K562 (cell line): ENCODE results near the gene SHISA6.

ENCODE experiments used
- ELF1 ChIP-seq: fragments of 200-800 bp; sonication (Bioruptor generic); IDR thresholded peaks from 2 replicates; pipeline ENCODE4 v1.6.1; 2016; ENCODE audit warnings: missing genetic modification characterization, missing compliant biosample characterization
- FOXJ3 ChIP-seq: sonication (generic); formaldehyde crosslinking; IDR thresholded peaks from 2 replicates; pipeline ENCODE4 v1.4.0; 2020; ENCODE audit warnings: mild to moderate bottlenecking, missing genetic modification reagents
- NFXL1 ChIP-seq: fragments of 450-650 bp; formaldehyde crosslinking; IDR thresholded peaks from 2 replicates; pipeline ENCODE4 v1.4.0; 2021; ENCODE audit warnings: mild to moderate bottlenecking
- TF ChIP-seq, protein P1 (sequence below): fragments of 450-650 bp; IDR thresholded peaks from 2 replicates; pipeline ENCODE4 v1.6.1; 2016; ENCODE audit warnings: low read depth
- TF ChIP-seq, protein P2 (sequence below): fragments of 250-450 bp; sonication (Bioruptor Pico); IDR thresholded peaks from 2 replicates; pipeline ENCODE4 v1.4.0; 2020; ENCODE audit warnings: mild to moderate bottlenecking

DNA sequence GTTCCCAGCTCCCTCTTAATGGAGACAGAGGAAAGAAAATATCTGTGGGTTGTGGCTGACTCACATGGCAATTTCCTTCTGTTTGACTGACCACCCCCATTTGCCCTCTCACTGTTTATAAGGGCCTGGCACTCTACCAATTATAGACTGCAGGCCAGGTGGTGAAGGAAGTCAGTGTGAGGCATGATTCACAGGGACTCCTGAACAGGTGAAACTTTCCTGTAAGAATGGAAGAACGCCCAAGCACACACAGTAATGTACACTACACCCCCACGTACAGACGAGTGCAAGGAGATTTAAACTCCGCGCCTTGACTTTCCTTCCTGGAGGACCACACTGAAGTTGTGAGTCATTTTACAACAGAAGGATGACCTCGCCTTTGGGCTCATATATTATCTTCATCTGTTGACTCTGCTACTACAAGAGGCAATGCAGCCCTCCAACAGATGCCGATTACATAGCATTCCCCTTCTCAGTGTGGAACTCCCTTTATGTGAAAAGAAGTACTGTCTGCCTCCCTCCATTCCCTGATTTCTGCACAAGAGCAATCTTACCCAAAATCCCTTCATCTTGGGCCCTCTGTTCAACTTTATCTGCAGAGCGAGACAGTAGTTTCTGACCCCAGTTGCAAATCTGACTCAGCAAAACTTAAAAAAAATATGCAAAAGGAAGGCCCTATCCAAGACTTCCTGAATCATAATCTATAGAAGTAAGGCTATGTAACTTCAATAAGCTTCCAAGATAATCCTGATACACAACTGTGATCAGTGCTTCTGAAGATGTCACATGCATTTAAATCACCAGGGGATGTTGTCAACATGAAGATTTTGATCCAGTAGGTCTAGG is 163.6 kb downstream of the SHISA6 start:
- TF ChIP-seq NFXL1 (CRISPR knock-in tag) (no peak), FOXJ3 (CRISPR knock-in tag) (no peak), ELF1 (no peak)
- TF ChIP-seq, protein P1, sequence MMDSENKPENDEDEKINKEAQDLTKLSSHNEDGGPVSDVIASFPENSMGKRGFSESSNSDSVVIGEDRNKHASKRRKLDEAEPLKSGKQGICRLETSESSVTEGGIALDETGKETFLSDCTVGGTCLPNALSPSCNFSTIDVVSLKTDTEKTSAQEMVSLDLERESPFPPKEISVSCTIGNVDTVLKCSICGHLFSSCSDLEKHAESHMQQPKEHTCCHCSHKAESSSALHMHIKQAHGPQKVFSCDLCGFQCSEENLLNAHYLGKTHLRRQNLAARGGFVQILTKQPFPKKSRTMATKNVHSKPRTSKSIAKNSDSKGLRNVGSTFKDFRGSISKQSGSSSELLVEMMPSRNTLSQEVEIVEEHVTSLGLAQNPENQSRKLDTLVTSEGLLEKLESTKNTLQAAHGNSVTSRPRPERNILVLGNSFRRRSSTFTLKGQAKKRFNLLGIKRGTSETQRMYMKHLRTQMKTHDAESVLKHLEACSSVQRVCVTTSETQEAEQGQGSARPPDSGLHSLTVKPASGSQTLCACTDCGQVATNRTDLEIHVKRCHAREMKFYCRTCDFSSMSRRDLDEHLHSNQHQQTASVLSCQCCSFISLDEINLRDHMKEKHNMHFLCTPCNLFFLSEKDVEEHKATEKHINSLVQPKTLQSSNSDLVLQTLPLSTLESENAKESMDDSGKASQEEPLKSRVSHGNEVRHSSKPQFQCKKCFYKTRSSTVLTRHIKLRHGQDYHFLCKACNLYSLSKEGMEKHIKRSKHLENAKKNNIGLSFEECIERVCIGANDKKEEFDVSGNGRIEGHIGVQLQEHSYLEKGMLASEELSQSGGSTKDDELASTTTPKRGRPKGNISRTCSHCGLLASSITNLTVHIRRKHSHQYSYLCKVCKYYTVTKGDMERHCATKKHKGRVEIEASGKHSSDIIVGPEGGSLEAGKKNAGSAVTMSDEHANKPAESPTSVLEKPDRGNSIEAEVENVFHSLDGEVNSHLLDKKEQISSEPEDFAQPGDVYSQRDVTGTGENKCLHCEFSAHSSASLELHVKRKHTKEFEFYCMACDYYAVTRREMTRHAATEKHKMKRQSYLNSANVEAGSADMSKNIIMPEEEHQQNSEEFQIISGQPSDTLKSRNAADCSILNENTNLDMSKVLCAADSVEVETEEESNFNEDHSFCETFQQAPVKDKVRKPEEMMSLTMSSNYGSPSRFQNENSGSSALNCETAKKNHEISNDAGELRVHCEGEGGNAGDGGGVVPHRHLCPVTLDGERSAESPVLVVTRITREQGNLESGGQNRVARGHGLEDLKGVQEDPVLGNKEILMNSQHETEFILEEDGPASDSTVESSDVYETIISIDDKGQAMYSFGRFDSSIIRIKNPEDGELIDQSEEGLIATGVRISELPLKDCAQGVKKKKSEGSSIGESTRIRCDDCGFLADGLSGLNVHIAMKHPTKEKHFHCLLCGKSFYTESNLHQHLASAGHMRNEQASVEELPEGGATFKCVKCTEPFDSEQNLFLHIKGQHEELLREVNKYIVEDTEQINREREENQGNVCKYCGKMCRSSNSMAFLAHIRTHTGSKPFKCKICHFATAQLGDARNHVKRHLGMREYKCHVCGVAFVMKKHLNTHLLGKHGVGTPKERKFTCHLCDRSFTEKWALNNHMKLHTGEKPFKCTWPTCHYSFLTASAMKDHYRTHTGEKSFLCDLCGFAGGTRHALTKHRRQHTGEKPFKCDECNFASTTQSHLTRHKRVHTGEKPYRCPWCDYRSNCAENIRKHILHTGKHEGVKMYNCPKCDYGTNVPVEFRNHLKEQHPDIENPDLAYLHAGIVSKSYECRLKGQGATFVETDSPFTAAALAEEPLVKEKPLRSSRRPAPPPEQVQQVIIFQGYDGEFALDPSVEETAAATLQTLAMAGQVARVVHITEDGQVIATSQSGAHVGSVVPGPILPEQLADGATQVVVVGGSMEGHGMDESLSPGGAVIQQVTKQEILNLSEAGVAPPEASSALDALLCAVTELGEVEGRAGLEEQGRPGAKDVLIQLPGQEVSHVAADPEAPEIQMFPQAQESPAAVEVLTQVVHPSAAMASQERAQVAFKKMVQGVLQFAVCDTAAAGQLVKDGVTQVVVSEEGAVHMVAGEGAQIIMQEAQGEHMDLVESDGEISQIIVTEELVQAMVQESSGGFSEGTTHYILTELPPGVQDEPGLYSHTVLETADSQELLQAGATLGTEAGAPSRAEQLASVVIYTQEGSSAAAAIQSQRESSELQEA = no peak
- TF ChIP-seq, protein P2, sequence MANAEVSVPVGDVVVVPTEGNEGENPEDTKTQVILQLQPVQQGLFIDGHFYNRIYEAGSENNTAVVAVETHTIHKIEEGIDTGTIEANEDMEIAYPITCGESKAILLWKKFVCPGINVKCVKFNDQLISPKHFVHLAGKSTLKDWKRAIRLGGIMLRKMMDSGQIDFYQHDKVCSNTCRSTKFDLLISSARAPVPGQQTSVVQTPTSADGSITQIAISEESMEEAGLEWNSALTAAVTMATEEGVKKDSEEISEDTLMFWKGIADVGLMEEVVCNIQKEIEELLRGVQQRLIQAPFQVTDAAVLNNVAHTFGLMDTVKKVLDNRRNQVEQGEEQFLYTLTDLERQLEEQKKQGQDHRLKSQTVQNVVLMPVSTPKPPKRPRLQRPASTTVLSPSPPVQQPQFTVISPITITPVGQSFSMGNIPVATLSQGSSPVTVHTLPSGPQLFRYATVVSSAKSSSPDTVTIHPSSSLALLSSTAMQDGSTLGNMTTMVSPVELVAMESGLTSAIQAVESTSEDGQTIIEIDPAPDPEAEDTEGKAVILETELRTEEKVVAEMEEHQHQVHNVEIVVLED (CRISPR knock-in tag) = no peak
